HG02588 (cell line): ENCODE results near the gene EML5.

Source experiments
- ATAC-seq: cut with Tn5 transposase; IDR thresholded peaks from one replicate; pipeline ENCODE4 v1.9.1; 2021; ENCODE audit warnings: mild to moderate bottlenecking, moderate library complexity; ENCODE audit not compliant: unreplicated experiment

The EML5 gene

DNA sequence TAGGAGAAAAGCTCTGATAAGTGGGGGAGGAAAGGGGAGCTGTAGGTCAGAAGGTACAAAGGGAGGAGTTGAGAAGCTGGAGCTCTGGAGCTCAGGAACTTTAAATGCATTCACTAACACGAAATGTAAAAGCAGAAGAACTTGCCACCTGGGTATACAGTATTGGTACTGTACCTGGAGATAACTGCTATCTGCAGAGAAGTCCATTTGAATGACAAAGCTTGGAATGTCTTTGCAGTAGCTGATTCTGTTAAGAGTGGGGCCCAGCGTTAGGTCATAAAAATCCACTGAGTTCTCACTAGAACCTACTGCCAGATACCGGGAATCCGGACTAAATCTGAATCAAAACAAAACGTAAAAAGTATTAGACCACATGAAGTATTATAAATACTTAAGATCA is 174.3 kb downstream of the EML5 start:
- ATAC-seq, result no peak

DNA sequence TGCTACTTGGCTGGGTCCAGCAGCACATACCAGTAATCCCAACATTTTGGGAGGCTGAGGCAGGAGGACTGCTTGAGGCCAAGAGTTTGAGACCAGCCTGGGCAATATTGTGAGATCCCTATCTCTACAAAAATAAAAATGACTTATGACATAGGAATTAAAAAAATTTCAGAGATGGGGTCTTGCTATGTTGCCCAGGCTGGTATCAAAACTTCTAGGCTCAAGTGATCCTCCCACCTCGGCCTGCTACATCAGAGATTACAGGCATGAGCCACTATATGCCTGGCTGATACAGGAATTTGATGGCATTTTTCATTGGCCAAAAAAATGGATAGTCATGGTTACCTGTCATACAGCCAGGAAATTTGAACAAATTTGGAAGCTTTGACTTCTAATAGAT is 175.3 kb downstream of the EML5 start:
- no peak for ATAC-seq

- ATAC-seq, result no peak
These were observed 176.1 kb downstream of the EML5 start for GRCh38 chr14:88616697-88617096.

DNA sequence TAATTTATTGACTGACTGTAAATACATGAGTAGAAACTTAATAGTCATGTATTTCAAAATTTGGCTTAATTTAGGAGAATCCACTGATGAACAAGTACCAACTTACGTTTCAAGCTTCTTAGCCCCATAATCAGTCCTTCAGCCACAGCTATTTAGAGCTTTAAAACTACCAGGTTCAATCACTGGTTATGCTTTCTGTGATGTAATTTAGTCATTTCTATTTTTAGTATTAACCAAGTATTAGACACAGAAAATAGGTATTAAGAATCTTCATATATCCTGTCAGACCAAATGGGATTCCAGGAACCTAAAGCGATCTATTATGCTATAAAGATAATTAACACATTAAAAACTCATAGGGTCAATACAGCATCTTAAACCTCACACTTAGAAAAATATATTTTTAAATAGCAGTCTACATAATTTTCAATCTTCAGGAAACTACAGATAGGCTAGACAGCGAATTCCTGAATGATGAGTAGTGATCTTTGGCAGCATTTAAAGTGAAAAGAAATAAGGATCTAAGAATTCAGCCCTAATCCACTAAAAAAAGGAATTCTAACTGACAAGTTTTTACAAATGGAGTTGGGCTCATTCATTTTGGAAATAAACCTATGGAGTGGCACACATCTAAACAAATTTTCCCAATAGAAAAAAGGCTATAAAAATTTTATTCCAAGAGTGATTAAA is 178.4 kb downstream of the EML5 start:
- peak; percentile 45 for ATAC-seq

DNA sequence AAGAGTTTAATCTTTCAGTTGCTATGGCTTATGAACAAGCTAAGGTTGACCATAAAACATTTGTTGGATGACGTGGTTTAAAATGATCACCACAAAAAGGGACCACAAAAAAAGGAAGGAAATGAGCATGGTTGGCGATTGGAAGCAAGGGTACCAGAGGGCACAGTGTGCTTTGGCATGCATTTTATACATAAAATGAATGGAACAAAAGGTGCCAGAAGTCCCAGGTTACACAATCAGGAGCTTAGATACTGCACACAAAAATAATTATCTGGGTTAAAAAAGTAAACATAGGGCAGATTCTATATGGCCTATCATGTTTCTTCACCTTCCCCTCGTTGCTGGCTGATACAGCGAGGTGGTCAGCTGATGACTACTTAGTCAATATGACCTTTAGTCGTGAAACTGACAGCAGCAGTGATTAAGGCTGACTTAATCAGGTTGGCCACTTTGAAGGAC is 179.2 kb downstream of the EML5 start:
- peak; percentile 48 for ATAC-seq

DNA sequence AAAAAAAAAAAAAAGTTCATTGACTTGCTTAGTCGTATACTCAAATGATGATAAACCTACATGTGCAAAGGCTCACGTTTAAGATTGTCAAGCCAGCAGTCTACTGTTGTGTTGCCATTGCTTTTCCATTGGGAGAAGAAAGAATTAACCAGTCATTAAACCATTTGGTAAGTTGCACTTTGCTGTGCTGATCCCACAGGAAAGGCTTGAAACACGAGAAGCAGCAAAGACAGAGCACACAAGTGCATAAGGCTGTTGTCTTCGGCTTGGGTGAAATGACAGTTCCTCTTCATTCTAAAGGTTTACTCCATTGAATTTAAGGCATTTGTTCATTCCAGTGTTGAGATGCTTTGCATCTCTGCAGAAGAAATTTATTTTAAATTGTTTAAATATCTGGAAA is 179.8 kb downstream of the EML5 start:
- ATAC-seq, result no peak

GRCh38 chr14:88611878-88612277 is 180.9 kb downstream of the EML5 start:
- ATAC-seq, result no peak

DNA sequence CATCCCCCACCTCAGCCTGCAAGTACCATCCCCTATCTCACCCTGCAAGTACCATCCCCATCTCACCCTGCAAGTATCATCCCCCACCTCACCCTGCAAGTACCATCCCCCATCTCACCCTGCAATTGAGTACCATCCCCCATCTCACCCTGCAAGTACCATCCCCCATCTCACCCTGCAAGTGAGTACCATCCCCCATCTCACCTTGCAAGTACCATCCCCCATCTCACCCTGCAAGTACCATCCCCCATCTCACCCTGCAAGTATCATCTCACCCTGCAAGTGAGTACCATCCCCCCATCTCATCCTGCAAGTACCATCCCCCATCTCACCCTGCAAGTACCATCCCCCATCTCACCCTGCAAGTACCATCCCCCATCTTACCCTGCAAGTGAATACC is 184.9 kb downstream of the EML5 start:
- ATAC-seq, result no peak

GRCh38 chr14:88605594-88605993 is 187.2 kb downstream of the EML5 start:
- no peak for ATAC-seq

GRCh38 chr14:88604212-88604611 is 188.5 kb downstream of the EML5 start:
- no peak for ATAC-seq

GRCh38 chr14:88599761-88600439 is 192.9 kb downstream of the EML5 start:
- ATAC-seq, result peak; percentile 92

GRCh38 chr14:88599326-88599725 is 193.4 kb downstream of the EML5 start:
- ATAC-seq, result peak; percentile 25

DNA sequence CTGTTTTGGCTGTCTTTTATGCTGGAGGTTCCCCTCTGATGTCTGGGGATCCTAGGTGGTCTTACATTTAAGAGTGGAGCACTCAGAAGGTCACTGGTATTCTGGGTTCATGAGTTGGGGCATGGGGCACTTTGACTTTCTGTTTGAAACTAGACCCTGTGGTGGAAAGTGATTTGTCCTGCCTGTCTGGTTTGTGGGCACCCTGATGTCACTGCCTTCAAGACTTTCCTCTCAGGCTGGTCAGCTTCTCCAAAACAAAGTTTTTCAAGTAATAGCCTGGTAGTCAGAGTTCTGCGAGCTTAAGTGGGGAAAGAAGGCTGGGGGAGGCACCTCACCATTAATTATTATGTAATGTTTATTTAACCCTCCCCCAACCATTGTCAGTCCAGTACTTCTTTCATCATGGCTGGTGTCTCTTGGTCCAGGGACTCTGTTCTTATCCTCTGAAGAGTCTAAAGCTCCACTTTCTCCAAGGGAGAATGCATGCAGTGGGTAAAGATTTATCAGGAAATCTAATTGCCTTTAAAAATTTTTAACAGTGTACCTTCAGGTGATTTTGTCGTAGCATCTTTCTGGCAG is 194.6 kb downstream of the EML5 start:
- no peak for ATAC-seq

DNA sequence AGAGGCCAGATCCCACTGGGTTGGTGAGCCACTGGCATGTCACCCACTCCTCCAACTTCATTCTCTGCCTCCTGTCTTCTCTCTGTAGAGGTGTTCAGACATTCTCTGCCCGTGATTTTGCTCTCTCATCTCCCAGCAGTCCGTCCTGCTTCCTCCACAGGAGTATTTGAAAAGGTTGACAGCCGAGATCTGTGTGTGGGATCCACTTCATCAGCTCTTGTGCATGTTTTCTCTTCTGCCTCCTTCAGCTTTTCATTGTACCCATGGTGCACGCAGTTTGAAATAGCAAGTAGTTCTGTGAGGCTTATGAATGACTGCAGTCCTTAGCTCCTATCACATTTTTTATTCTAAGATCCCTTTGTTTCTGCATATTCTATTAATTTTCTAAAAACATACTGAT is 195.2 kb downstream of the EML5 start:
- no peak for ATAC-seq

- no peak for ATAC-seq
These were observed 195.7 kb downstream of the EML5 start for GRCh38 chr14:88597038-88597437.

GRCh38 chr14:88592031-88592430 is 200.7 kb downstream of the EML5 start:
- ATAC-seq, result no peak

DNA sequence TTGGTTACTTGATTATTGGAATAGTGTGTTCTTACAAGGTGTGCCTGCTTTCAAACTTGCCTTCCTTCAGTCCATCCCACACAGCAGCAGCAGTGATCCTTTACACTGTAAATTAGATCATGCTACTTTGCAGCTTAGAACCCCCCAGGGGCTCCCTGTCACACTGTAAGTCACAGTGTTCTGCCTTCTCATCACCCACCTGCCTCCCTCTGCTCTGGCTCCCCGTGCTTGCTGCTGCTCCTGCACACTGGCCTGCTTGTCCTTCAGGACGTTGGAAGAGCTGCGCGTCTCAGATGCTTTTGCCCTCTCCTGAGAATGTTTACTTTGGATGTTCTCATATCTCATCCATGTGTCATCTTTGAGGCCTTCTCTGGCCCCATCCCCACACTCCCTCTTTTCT is 202.6 kb downstream of the EML5 start:
- ATAC-seq, result no peak

DNA sequence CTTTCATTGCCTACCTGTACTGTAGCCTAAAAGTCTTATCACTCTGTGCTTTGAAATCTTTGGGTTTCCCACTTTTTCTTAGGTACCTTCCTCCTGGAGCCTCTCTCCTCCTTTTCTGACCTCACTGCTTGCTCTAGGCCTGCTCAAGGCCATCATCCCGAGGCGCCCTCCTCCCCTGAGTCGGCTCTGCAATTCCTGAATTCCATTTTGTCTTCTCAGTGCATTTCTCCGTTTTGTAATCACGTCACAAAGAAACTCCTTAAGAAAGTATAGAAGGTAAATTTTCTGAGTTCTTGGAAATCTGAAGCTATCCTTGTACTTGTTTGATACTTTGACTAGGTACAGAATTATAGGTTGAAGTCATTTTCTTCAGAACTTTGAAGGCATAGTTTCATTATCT is 204.7 kb downstream of the EML5 start:
- no peak for ATAC-seq

DNA sequence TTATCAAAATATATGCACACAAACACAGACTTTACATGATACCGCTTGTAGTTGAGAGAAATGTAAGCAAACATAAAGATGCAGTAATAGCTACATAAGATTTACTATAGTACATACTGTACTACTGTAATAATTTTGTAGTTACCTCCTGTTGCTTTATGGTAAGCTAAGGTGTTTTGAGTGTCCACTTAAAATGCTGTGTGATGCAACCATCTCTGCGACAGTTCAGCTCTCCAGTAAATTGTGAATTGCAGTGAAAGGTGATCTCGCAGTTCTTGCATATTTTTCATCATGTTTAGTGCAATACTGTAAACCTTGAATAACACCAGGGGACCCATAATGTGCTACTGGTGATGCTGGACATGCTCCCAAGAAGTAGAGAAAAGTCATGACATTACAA is 208.3 kb downstream of the EML5 start:
- ATAC-seq, result no peak

DNA sequence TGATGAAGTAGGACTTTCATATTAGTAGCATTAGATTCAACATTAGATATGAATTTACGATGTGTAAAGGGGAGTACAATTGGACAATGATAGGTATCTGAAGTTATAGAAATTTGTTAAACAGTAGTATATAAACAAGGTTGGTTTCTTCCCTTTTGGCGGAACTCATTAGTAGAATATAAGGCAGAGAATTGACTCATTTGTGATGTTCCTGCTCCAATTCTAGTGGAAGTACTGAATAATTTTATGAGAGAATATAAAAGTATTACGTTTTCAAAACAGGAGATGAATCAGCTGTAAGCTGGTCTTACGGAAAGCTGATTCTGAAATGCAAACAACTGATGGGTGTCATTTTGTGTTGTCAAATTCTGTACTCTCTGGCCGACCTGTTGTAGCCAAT is 216.5 kb downstream of the EML5 start:
- ATAC-seq, result no peak

GRCh38 chr14:88572117-88572516 is 220.6 kb downstream of the EML5 start:
- no peak for ATAC-seq

- ATAC-seq, result no peak
These were observed 224.6 kb downstream of the EML5 start for GRCh38 chr14:88568196-88568595.
